ENCODE data around the gene AK4. TPM values are rescaled to one million over a fixed set of nuclear protein-coding genes. Genes with fewer than 3 reads are reported as not detected.

The AK4 gene
- polyA plus RNA-seq, 4 donors, result 33.9 to 71.4 (median 56.0) TPM

GRCh38 chr1:65174585-65174984 is 26.6 kb downstream of the AK4 start:
- no peak for DNase-seq (ENCODE audit: low read depth in 4 of 4, low spot score in 2 of 4)

DNA sequence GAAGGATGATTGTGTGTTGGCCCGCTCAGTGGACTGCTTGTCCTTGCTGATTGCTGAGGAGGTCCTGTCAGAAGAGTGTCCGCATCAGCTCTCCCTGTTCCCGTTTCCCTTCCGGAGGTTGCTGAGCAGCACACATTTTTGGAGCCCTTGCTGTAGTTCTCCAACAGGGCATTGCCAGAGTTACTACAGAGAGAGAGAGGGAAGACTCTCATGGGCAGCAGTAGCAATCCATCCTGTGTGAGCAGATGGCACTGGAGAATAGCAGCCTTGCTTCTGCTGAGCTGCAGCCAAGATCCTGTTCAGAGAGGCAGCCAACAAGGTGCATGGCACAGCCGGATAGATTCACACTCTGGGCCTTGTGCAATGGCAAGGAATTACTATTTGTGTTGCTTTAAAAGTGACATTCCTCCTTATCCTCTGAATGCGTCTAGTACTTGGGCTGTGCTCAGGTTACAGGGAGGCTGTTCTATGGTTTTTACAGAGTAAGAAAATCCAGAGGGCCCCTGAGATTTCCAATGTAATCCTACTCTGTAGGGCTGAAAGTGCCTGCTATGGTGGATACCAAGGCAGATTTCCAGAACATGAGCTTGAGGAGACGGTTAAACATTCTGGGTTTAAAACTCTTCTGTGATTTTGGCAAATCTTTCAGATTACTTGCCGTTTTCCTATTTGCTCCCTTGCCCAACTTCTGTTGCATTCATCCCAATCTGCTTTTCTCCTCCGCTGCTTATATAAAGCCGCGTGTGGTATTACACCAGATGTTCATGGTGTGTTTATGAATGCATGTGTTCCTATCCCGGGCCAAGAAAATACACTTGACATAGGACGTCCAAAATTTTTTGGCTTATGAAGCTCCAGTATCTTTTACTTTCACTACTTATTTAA is 27.4 kb downstream of the AK4 start:
- no peak for DNase-seq (ENCODE audit: low read depth in 4 of 4, low spot score in 2 of 4)

- no peak for DNase-seq (ENCODE audit: low read depth in 4 of 4, low spot score in 2 of 4)
These were observed 28.1 kb downstream of the AK4 start for GRCh38 chr1:65176056-65176450.

- DNase-seq (ENCODE audit: low read depth in 4 of 4, low spot score in 2 of 4), result no peak
These were observed 28.6 kb downstream of the AK4 start for GRCh38 chr1:65176591-65176990.

DNA sequence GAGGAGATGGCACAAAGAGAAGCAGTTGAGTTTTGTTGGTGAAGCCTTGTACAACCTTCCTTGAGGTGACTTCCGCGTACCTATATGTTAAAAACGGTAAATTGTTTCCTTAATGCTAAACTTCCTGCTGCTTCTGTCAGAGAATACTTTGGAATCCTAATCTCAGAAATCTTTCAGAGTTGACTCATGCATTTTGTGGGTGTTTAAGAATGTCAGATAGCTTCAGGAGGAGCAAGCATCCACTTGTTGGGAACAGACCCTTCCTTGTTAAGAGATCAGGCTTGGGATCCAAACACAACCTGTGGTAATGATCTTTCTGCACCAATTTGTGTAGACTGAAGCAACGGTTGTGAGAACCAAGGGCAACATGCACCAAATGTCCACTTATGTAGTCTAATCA is 29.5 kb downstream of the AK4 start:
- no peak for DNase-seq (ENCODE audit: low read depth in 4 of 4, low spot score in 2 of 4)

DNA sequence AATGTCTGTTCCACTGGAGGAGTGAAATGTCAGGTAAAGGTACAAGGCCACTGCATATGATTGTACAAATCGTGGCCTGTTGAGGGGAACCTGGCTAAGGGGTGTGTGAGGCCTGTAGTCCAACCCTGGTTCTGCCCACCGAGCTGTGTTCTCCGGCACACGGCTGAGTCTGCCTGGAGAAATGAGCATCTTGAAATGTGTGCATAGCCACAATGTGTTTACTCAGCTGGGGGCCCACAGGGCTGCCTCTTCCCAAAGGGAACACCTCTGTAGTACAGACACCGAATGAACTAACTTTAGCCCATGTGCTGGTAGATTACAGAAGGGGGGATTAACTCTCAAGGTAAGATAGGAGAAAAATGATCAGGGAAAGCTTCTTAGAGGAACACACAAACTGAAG is 30.2 kb downstream of the AK4 start:
- DNase-seq (ENCODE audit: low read depth in 4 of 4, low spot score in 2 of 4), result no peak

DNA sequence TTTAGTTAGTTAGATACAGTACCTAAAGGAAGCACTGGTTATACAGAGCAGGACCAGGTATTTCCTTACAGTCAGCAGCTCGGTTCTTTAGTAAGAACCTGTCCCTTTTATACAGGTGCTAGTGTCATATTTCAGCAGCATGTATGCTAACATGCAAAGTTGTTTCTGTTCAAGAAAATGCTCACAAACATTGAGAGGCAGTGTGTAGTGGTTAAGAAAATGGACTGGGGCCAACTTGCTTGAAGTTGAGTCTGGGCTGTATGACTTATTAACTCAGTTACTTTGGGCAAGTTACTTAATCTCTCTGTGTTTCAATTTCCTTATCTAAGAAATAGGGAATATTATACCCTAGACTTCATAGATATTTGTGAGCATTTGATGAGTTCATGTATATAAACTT is 31.1 kb downstream of the AK4 start:
- no peak for DNase-seq (ENCODE audit: low read depth in 4 of 4, low spot score in 2 of 4)

GRCh38 chr1:65180977-65181376 is 33.0 kb downstream of the AK4 start:
- DNase-seq (ENCODE audit: low read depth in 4 of 4, low spot score in 2 of 4), result no peak

- DNase-seq (ENCODE audit: low read depth in 4 of 4, low spot score in 2 of 4), result no peak
These were observed 34.8 kb downstream of the AK4 start for GRCh38 chr1:65182658-65183268.

- no peak for DNase-seq (ENCODE audit: low read depth in 4 of 4, low spot score in 2 of 4)
These were observed 41.6 kb downstream of the AK4 start for GRCh38 chr1:65189576-65190115.

DNA sequence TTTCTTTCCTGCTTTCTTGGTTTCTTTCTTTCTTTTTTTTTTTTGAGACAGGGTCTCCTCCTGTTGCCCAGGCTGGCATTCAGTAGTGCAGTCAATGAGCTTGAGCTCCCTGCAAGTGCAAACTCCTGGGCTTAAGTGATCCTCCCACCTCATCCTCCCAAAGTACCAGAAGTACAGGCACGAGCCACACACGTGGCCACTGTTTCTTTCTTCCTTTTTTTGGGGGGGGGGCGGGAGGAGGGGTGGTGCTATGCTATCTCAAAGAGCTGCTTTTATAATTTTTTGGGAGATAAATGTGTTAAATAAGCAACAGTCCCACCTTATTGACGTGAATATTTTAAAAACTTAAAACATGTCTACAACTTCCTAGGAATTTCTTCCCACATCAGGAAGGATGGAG is 42.2 kb downstream of the AK4 start:
- DNase-seq (ENCODE audit: low read depth in 4 of 4, low spot score in 2 of 4), result no peak

GRCh38 chr1:65193129-65193695 is 45.2 kb downstream of the AK4 start:
- DNase-seq (ENCODE audit: low read depth in 4 of 4, low spot score in 2 of 4), result no peak

DNA sequence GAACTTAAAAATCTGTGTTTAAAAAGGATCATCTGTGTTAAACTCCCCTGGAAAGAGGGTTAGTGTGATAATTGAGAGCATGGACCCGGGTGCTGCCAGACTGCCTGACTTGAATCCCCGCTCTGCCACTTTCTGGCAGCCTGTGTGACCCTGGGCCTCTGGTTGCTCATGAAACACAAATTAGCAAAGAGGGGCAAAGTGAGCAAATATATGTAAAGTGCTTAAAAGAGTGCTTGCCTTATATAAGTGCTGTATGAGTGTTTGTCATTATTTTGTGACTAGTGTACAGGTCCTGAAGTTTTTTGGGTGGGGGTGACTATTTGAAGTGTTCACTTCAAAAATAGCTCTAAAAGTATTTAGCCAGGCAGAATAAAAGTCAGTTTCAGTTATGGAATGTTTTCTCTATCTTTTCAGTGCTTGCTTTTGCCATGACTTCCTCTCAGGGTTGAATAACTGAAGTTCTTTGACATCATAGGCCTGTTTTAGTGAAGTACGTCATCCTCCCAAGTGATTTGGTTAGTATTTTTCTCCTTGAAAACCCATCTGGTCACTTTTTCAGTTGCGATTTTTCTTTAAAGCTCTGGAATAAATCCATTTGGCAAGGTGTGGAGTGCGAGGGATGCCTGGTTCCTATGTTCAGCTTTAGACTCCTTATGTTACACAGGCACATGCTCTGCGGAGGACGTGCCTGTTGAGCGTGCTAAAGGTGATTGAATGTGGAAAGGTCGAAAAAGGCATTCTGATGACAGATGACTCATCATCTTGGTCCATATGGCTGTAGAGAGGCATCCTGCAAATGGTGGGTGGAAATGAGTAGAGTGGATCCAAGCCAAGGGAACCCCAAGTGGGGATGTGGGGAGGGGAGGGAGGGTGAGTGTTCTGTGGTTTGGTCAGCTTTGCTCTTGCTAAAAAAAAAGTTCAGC is 47.8 kb downstream of the AK4 start:
- DNase-seq (ENCODE audit: low read depth in 4 of 4, low spot score in 2 of 4), result no peak

GRCh38 chr1:65196926-65197325 is 48.9 kb downstream of the AK4 start:
- no peak for DNase-seq (ENCODE audit: low read depth in 4 of 4, low spot score in 2 of 4)

DNA sequence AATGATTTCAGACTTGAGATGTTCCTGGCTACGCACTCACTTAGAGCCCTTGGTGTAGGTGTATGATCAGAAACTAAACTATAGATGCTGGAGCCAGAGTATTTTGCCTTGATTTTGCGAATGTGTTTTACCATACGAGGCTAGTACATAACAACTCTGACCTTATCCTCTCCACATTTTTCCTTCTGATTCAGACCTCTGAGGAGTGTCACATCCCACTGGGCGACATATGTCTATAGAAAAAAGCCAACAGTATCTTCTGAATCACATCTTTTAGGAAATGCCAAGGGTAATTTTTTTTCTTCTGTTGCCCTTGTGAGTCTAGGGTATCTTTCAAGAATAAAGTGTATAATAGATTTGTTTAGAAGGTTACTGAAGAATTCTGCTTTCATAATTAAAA is 49.6 kb downstream of the AK4 start:
- no peak for DNase-seq (ENCODE audit: low read depth in 4 of 4, low spot score in 2 of 4)

- DNase-seq (ENCODE audit: low read depth in 4 of 4, low spot score in 2 of 4), result no peak
These were observed 50.1 kb downstream of the AK4 start for GRCh38 chr1:65198096-65198495.

- DNase-seq (ENCODE audit: low read depth in 4 of 4, low spot score in 2 of 4), result no peak
These were observed 52.4 kb downstream of the AK4 start for GRCh38 chr1:65200411-65200810.

- DNase-seq (ENCODE audit: low read depth in 4 of 4, low spot score in 2 of 4), result no peak
These were observed 58.8 kb downstream of the AK4 start for GRCh38 chr1:65206836-65207235.

- DNase-seq (ENCODE audit: low read depth in 4 of 4, low spot score in 2 of 4), result no peak
These were observed 59.3 kb downstream of the AK4 start for GRCh38 chr1:65207317-65207716.

GRCh38 chr1:65208563-65208973 is 60.6 kb downstream of the AK4 start:
- DNase-seq (ENCODE audit: low read depth in 4 of 4, low spot score in 2 of 4), result no peak
